SJCRH30 (cell line): ENCODE measurements around the gene HDDC2. TPM values are rescaled to one million over a fixed set of nuclear protein-coding genes. Genes with fewer than 3 reads are reported as not detected.

Experiments
- DNase-seq, 2 experiments: peaks; one replicate each; pipeline ENCODE4 v3.0.0-alpha.2; 2015 to 2020
- H3K27ac ChIP-seq: fragments of 250-450 bp; sonication (Bioruptor Pico); 2 replicates; pipeline ENCODE4 v1.5.1; 2020; ENCODE audit warnings: mild to moderate bottlenecking, moderate library complexity
- H3K27me3 ChIP-seq: fragments of 250-450 bp; sonication (Bioruptor Pico); 2 replicates; pipeline ENCODE4 v1.5.1; 2020; ENCODE audit warnings: mild to moderate bottlenecking, moderate library complexity
- H3K36me3 ChIP-seq: fragments of 250-450 bp; sonication (Bioruptor Pico); 2 replicates; pipeline ENCODE4 v1.5.1; 2020; ENCODE audit warnings: mild to moderate bottlenecking, moderate library complexity
- H3K4me1 ChIP-seq: fragments of 250-450 bp; sonication (Bioruptor Pico); 2 replicates; pipeline ENCODE4 v1.5.1; 2020; ENCODE audit warnings: mild to moderate bottlenecking, moderate library complexity
- H3K4me3 ChIP-seq: fragments of 250-450 bp; sonication (Bioruptor Pico); 2 replicates; pipeline ENCODE4 v1.5.1; 2020; ENCODE audit warnings: mild to moderate bottlenecking, moderate library complexity
- H3K9me3 ChIP-seq: fragments of 250-450 bp; sonication (Bioruptor Pico); replicated peaks from 2 replicates; pipeline ENCODE4 v1.5.1; 2020; ENCODE audit warnings: mild to moderate bottlenecking, moderate library complexity
- total RNA-seq: library from RNA; depleted of rRNA; stranded (reverse); fragments of >200 nt; shearing (Covaris generic); gene quantifications from 2 replicates; pipeline ENCODE4 v1.2.3, GENCODE V29; 2014; rRNA removed

The HDDC2 gene
- 61.7 and 62.8 TPM in 2 replicates for total RNA-seq

- H3K27me3 ChIP-seq, result no peaks in the 10 kb centered on the region
- H3K4me3 ChIP-seq, result peak within 1 kb of the TSS; percentile 94
- H3K27ac ChIP-seq, result peak within 1 kb of the TSS; percentile 80
- H3K9me3 ChIP-seq, result no peaks in the 10 kb centered on the region
- no peaks in the 10 kb centered on the region for H3K4me1 ChIP-seq
- DNase-seq, result peak; percentile 73 to 79
- H3K36me3 ChIP-seq, result peaks cover 31% of the 10 kb centered on the region
Observed at GRCh38 chr6:125301435-125302391, at the start of gene HDDC2. TSS of gene HDDC2 (minus strand) at chr6:125301967. CDS start at chr6:125301932, 35 bp downstream.

GRCh38 chr6:125346926-125347563 is 45.3 kb upstream of the HDDC2 start:
- H3K27me3 ChIP-seq, result no peaks in the 10 kb centered on the region
- no peaks in the 10 kb centered on the region for H3K36me3 ChIP-seq
- no peaks in the 10 kb centered on the region for H3K4me1 ChIP-seq
- no peaks in the 10 kb centered on the region for H3K9me3 ChIP-seq
- no peak overlapping the region for H3K4me3 ChIP-seq
- DNase-seq, result no peak
- H3K27ac ChIP-seq, result no peak overlapping the region

GRCh38 chr6:125346201-125346925 is 44.6 kb upstream of the HDDC2 start:
- Histone ChIP-seq H3K4me3 (no peak overlapping the region), H3K27ac (no peak overlapping the region), H3K4me1 (no peaks in the 10 kb centered on the region), H3K27me3 (no peaks in the 10 kb centered on the region), H3K9me3 (no peaks in the 10 kb centered on the region), H3K36me3 (no peaks in the 10 kb centered on the region)
- DNase-seq, result no peak

- H3K27ac ChIP-seq, result no peak overlapping the region
- no peak for DNase-seq
- no peaks in the 10 kb centered on the region for H3K36me3 ChIP-seq
- no peaks in the 10 kb centered on the region for H3K27me3 ChIP-seq
- H3K4me3 ChIP-seq, result no peak overlapping the region
- no peaks in the 10 kb centered on the region for H3K9me3 ChIP-seq
- H3K4me1 ChIP-seq, result no peaks in the 10 kb centered on the region
Observed at GRCh38 chr6:125341460-125341859, 39.7 kb upstream of the HDDC2 start.

GRCh38 chr6:125340991-125341390 is 39.2 kb upstream of the HDDC2 start:
- Histone ChIP-seq H3K4me1 (no peaks in the 10 kb centered on the region), H3K36me3 (no peaks in the 10 kb centered on the region), H3K4me3 (no peak overlapping the region), H3K9me3 (no peaks in the 10 kb centered on the region), H3K27me3 (no peaks in the 10 kb centered on the region), H3K27ac (no peak overlapping the region)
- DNase-seq, result no peak

- Histone ChIP-seq H3K27me3 (no peaks in the 10 kb centered on the region), H3K4me3 (no peak overlapping the region), H3K4me1 (no peaks in the 10 kb centered on the region), H3K9me3 (no peaks in the 10 kb centered on the region), H3K36me3 (no peaks in the 10 kb centered on the region), H3K27ac (no peak overlapping the region)
- no peak for DNase-seq
Observed at GRCh38 chr6:125340175-125340835, 38.5 kb upstream of the HDDC2 start.

- Histone ChIP-seq H3K27me3 (no peaks in the 10 kb centered on the region), H3K9me3 (no peaks in the 10 kb centered on the region), H3K4me3 (no peak overlapping the region), H3K36me3 (no peaks in the 10 kb centered on the region), H3K4me1 (no peaks in the 10 kb centered on the region), H3K27ac (no peak overlapping the region)
- no peak for DNase-seq
Observed at GRCh38 chr6:125339653-125340052, 37.9 kb upstream of the HDDC2 start.

- no peak overlapping the region for H3K27ac ChIP-seq
- DNase-seq, result no peak
- H3K9me3 ChIP-seq, result no peaks in the 10 kb centered on the region
- H3K36me3 ChIP-seq, result no peaks in the 10 kb centered on the region
- no peaks in the 10 kb centered on the region for H3K4me1 ChIP-seq
- H3K27me3 ChIP-seq, result no peaks in the 10 kb centered on the region
- no peak overlapping the region for H3K4me3 ChIP-seq
Observed at GRCh38 chr6:125338381-125338780, 36.6 kb upstream of the HDDC2 start.

- Histone ChIP-seq H3K27me3 (no peaks in the 10 kb centered on the region), H3K27ac (no peak overlapping the region), H3K4me3 (no peak overlapping the region), H3K9me3 (no peaks in the 10 kb centered on the region), H3K36me3 (no peaks in the 10 kb centered on the region), H3K4me1 (no peaks in the 10 kb centered on the region)
- no peak for DNase-seq
Observed at GRCh38 chr6:125337706-125338105, 35.9 kb upstream of the HDDC2 start.

GRCh38 chr6:125332664-125333063 is 30.9 kb upstream of the HDDC2 start:
- no peaks in the 10 kb centered on the region for H3K27me3 ChIP-seq
- H3K9me3 ChIP-seq, result no peaks in the 10 kb centered on the region
- no peaks in the 10 kb centered on the region for H3K36me3 ChIP-seq
- no peak overlapping the region for H3K27ac ChIP-seq
- no peak for DNase-seq
- no peak overlapping the region for H3K4me3 ChIP-seq
- H3K4me1 ChIP-seq, result no peaks in the 10 kb centered on the region

GRCh38 chr6:125325586-125325985 is 23.8 kb upstream of the HDDC2 start:
- Histone ChIP-seq H3K27me3 (no peaks in the 10 kb centered on the region), H3K27ac (no peak overlapping the region), H3K4me3 (no peak overlapping the region), H3K36me3 (no peaks in the 10 kb centered on the region), H3K9me3 (no peaks in the 10 kb centered on the region), H3K4me1 (no peaks in the 10 kb centered on the region)
- DNase-seq, result no peak

- Histone ChIP-seq H3K9me3 (no peaks in the 10 kb centered on the region), H3K27ac (no peak overlapping the region), H3K36me3 (no peaks in the 10 kb centered on the region), H3K4me3 (no peak overlapping the region), H3K4me1 (no peaks in the 10 kb centered on the region), H3K27me3 (no peaks in the 10 kb centered on the region)
- DNase-seq, result no peak
Observed at GRCh38 chr6:125323376-125323775, 21.6 kb upstream of the HDDC2 start.

GRCh38 chr6:125316621-125317020 is 14.9 kb upstream of the HDDC2 start:
- peak; percentile 49 to 75 for DNase-seq
- Histone ChIP-seq H3K9me3 (no peaks in the 10 kb centered on the region), H3K36me3 (no peaks in the 10 kb centered on the region)

GRCh38 chr6:125315548-125315947 is 13.8 kb upstream of the HDDC2 start:
- Histone ChIP-seq H3K4me1 (0 out of 2 replicates have a peak, but pooled peaks cover 2% of the 10 kb centered on the region), H3K9me3 (no peaks in the 10 kb centered on the region), H3K27me3 (no peaks in the 10 kb centered on the region), H3K4me3 (no peak overlapping the region), H3K27ac (no peak overlapping the region), H3K36me3 (no peaks in the 10 kb centered on the region)
- no peak for DNase-seq

More at GRCh38 chr6:125316621-125317020, 14.9 kb upstream of the HDDC2 start:
- Histone ChIP-seq H3K4me3 (no peak overlapping the region), H3K27me3 (no peaks in the 10 kb centered on the region), H3K27ac (no peak overlapping the region), H3K4me1 (0 out of 2 replicates have a peak, but pooled peaks cover 2% of the 10 kb centered on the region)
